Heart left ventricle (tissue), 13 donors: ENCODE measurements around the gene KLHL4.

Experiments used
- CTCF ChIP-seq, 12 donors: fragments of 200-600 bp; sonication (generic) in 4 of 12; IDR thresholded peaks; one replicate each; pipeline versions ENCODE4 v1.5.0 to v1.8.0; 2018 to 2022; ENCODE audit warnings: antibody characterized with exemption in 12 of 12, mild to moderate bottlenecking in 5 of 12
- POLR2A ChIP-seq, 2 donors: fragments of 450-650 bp; IDR thresholded peaks; one replicate each; pipeline ENCODE4 v1.6.1; 2017; ENCODE audit warnings: antibody characterized with exemption in 2 of 2, mild to moderate bottlenecking in 2 of 2, moderate library complexity in 2 of 2
- donor health status: ischemic (EF 13 %, LVEDD 7.1; RV severe dilation, severe dysfunction).
- donor health status: DM: no; HTN: yes; CAD: no.
- donor health status: DM: no; HTN: no; CAD: no.
- donor health status: ischemic (EF 25% LVEDD 6.9; RV normal size, moderate dysfunction).
- donor health status: ischemic (EF 25% LVEDD 5.7; RV mildly dilated, moderate dysfunction).
- donor health status: ischemic (EF 35%, LVEDD 5.7; RV mildly dilated, moderate dysfunction).
- donor health status: nonischemic (EF 11% LVEDD 7.7; RV severe dilation, severe dysfunction).
- donor health status: DM: yes; HTN: yes; CAD: no.
- donor health status: PGD.
- donor health status: ischemic (EF 29% LVEDD 5.4; RV normal size, mild dysfunction).
- donor health status: nonischemic (EF 23%, LVEDD 6.1; RV moderate dilation, normal function).

DNA sequence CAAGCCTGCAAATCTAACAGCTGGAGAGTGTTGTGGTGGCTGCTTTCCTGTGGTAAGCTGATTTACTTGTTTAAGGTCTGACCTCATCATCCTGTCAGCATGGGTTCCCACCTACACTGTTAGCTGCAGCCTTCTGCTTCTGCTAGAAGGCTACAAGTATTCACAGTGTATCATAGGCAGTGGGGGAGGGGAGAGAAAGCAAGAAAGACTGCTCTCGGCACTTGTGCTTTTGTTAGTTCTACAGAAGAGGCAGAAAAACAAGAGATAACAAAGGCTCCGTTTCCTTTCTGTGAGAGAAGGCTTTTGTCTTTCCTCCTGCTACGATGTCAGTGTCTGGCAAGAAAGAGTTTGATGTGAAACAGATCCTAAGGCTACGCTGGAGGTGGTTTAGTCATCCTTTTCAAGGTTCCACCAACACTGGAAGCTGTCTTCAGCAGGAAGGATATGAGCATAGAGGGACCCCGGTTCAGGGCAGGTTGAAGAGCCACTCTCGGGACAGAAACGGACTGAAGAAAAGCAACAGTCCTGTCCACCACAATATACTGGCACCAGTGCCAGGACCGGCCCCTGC lies at the start of gene KLHL4:
- TF ChIP-seq POLR2A (IDR thresholded peaks at IDR 0.05) (no peak), CTCF (IDR thresholded peaks at IDR 0.05) (no peak)
